Measurements from ENCODE around the gene SORCS1. TPM values are rescaled to one million over a fixed set of nuclear protein-coding genes. Genes with fewer than 3 reads are reported as not detected.

Gene SORCS1
- total and polyA plus RNA-seq, 3 donors from 2014 or later: 2.6 to 9.6 (median 4.6) TPM

DNA sequence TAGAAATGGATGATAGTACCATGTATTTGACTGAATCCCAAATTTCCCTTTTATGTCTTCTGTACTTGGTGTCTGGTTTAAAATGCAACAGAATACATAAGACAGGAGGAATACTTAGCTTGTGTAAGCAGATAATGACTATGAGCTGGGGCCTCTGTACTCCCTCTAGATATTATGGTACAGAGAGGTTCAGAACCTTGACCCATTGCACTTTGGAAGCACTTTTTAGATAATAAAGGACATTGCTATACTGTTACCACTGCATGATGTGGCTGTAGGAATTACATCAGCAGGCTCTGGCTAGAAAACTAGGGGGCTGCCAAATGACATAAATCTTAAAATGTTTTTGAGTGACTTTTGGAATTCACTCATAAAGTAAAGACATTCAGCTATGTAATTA is 526.6 kb downstream of the SORCS1 start:
- Histone ChIP-seq H3K4me1 (no peaks in the 10 kb centered on the region), H3K27ac (no peak overlapping the region), H3K27me3 (no peaks in the 10 kb centered on the region), H3K36me3 (ENCODE audit: low read depth, missing control alignments) (no peaks in the 10 kb centered on the region), H3K9me3 (no peaks in the 10 kb centered on the region), H3K4me3 (no peak overlapping the region)
- intact Hi-C loops (cut with DNase I; ENCODE audit: low total_unique reads): no loop called here
- no peak for DNase-seq
- TF ChIP-seq, protein P1, sequence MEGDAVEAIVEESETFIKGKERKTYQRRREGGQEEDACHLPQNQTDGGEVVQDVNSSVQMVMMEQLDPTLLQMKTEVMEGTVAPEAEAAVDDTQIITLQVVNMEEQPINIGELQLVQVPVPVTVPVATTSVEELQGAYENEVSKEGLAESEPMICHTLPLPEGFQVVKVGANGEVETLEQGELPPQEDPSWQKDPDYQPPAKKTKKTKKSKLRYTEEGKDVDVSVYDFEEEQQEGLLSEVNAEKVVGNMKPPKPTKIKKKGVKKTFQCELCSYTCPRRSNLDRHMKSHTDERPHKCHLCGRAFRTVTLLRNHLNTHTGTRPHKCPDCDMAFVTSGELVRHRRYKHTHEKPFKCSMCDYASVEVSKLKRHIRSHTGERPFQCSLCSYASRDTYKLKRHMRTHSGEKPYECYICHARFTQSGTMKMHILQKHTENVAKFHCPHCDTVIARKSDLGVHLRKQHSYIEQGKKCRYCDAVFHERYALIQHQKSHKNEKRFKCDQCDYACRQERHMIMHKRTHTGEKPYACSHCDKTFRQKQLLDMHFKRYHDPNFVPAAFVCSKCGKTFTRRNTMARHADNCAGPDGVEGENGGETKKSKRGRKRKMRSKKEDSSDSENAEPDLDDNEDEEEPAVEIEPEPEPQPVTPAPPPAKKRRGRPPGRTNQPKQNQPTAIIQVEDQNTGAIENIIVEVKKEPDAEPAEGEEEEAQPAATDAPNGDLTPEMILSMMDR (IDR thresholded peaks at IDR 0.05): no peak
- no peak for TF ChIP-seq POLR2A (IDR thresholded peaks at IDR 0.05)

DNA sequence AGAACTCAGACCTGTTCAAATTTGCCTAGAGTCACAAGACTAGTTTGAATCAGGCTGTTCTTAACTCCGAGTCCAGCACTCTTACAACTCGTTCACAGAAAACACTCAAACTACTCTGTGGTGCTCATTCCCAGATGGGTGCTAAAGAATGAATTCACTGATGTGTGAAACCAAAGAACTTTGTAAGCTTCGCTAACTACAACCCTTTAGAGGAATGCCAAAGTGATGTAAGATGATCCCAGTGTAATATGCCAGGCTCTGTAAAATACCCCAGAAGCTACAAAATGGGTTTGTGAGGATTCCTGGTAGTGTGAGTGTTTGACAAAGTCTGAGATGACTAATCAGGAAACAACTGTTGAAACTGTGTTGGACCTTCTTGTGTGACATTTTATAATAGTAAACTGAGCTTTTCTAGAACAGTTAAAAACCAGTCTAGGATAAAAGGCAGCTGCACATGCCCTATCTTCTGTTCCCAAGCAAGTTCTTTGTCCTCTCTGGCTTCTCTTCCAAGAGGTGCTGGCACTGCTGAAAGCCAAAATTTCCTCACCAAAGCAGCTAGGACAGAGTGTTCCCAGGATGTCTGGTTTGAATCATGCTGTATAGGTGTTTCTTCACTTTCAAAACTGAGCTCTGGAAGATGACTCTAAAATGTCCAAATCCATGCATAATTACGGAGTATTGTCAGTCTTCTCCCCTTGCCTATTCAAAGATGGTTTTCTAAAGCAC is 527.6 kb downstream of the SORCS1 start:
- WGBS, 2 donors: 88 to 89% methylated on average over 4 of the region's 4 CpGs

DNA sequence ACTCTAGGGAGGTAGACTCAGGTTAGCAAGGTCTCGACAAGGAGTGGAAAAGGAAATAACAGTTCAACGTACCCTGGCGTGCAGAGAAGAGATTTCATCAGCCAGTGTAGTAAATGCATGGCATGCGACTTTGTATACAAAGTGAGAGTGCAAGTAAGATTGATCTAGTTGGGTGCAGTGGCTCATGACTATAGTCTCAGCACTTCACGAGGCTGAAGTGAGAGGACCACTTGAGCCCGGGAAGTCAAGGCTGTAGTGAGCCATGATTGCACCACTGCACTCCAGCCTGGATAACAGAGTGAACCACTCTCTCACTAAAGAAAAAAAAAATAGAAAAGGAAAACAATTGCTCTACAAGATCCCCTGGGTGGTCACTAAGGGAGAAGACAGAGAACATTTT is 528.6 kb downstream of the SORCS1 start:
- DNase-seq: no peak
- no peaks in the 10 kb centered on the region for H3K36me3 ChIP-seq (ENCODE audit: low read depth, missing control alignments)
- no peaks in the 10 kb centered on the region for H3K4me1 ChIP-seq
- WGBS, 2 donors: 95 to 98% methylated on average over 6 of the region's 6 CpGs
- TF ChIP-seq POLR2A (IDR thresholded peaks at IDR 0.05): no peak
- TF ChIP-seq, protein P1 (IDR thresholded peaks at IDR 0.05): no peak
- H3K4me3 ChIP-seq: no peak overlapping the region
- intact Hi-C loops (cut with DNase I; ENCODE audit: low total_unique reads): no loop called here
- H3K27me3 ChIP-seq: no peaks in the 10 kb centered on the region
- H3K27ac ChIP-seq: no peak overlapping the region
- no peaks in the 10 kb centered on the region for H3K9me3 ChIP-seq

More for the DNA sequence above, 527.6 kb downstream of the SORCS1 start:
- no peak for TF ChIP-seq POLR2A (IDR thresholded peaks at IDR 0.05)
- intact Hi-C loops (cut with DNase I; ENCODE audit: low total_unique reads): no loop called here
- H3K4me3 ChIP-seq: no peak overlapping the region
- H3K27ac ChIP-seq: no peak overlapping the region
- no peaks in the 10 kb centered on the region for H3K4me1 ChIP-seq
- H3K9me3 ChIP-seq: no peaks in the 10 kb centered on the region
- no peaks in the 10 kb centered on the region for H3K36me3 ChIP-seq (ENCODE audit: low read depth, missing control alignments)
- H3K27me3 ChIP-seq: no peaks in the 10 kb centered on the region
- no peak for DNase-seq

DNA sequence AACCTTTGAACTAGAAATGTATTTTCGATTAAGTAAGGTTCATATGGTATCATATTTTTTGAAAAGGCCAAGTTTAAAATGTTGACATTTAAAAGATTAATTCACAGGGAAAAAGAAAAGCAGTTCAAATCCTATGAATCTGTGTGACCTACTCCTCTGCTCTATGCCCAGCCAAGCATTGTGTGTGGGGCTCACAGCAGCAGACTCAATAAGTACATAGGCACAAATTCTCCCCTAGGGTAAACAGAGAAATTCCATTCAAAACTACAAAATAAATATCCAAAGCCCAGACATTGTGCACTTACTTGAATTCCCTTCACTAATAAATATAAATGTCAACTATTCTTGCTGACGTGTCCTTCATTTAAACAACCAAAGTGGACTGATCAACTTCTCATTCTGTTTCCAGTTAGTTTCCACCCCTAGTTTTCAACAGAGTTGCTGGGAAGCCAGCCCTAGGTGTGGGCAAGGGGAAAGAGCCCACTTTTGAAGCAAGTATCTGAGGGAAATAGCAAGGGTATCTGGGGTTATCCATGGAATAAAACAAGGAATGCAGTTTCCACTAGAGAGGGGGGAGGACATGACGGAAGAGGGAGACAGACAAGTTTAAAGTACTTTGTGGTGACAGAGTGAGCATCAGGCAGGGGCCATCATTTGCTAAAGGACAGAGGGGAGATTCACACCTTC is 533.3 kb downstream of the SORCS1 start:
- no peaks in the 10 kb centered on the region for H3K36me3 ChIP-seq (ENCODE audit: low read depth, missing control alignments)
- H3K27me3 ChIP-seq: no peaks in the 10 kb centered on the region
- no peak for DNase-seq
- no peak overlapping the region for H3K27ac ChIP-seq
- intact Hi-C loops (cut with DNase I; ENCODE audit: low total_unique reads): no loop called here
- no peak for TF ChIP-seq POLR2A (IDR thresholded peaks at IDR 0.05)
- TF ChIP-seq, protein P1 (IDR thresholded peaks at IDR 0.05): no peak
- no peaks in the 10 kb centered on the region for H3K9me3 ChIP-seq
- 76 to 84% methylated on average over 3 of the region's 3 CpGs for WGBS, 2 donors
- H3K4me1 ChIP-seq: no peaks in the 10 kb centered on the region
- H3K4me3 ChIP-seq: no peak overlapping the region

DNA sequence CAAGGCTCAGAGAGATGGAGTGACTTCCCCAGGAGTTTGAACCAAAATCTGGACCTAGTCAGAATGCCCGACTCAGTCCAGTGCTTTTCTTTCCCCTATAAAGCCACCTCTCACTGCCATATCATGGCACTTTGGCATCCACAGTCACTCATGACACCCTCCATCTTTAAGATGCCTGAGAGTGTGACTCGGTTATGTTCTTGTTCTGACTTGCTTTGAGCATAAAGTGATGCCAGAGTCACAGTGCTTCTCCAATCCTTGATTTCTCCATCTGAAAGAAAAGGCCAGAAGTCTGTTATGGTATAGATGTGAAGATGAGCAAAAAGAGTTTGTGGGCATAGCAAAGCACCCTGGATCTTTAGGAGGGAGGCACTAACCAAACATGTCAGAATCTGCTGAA is 538.1 kb downstream of the SORCS1 start:
- TF ChIP-seq, protein P1 (IDR thresholded peaks at IDR 0.05): no peak
- no peak for TF ChIP-seq POLR2A (IDR thresholded peaks at IDR 0.05)
- Histone ChIP-seq H3K27me3 (no peaks in the 10 kb centered on the region), H3K4me3 (no peak overlapping the region), H3K27ac (no peak overlapping the region), H3K4me1 (no peaks in the 10 kb centered on the region), H3K9me3 (no peaks in the 10 kb centered on the region), H3K36me3 (ENCODE audit: low read depth, missing control alignments) (no peaks in the 10 kb centered on the region)
- DNase-seq: no peak
- intact Hi-C loops (cut with DNase I; ENCODE audit: low total_unique reads): no loop called here
- 78 to 93% methylated on average over 2 of the region's 2 CpGs for WGBS, 2 donors
